SH-SY5Y (cell line): ENCODE data around the gene MTRF1L.

ENCODE experiments used
- GATA2 ChIP-seq: IDR thresholded peaks from 2 replicates; pipeline ENCODE4 v1.6.1; 2011; ENCODE audit warnings: mild to moderate bottlenecking, low read depth, low read length
- GATA3 ChIP-seq: IDR thresholded peaks from 2 replicates; pipeline ENCODE4 v1.6.1; 2011; ENCODE audit warnings: low read depth, mild to moderate bottlenecking, low read length, moderate library complexity

GRCh38 chr6:153013438-153013837, 10.9 kb upstream of the MTRF1L start:
- TF ChIP-seq GATA3 (no peak), GATA2 (no peak)
